NCI-H2196 treated with DMSO at 0.1 percent for 48 hours (cell line): ENCODE measurements around the gene COL10A1.

Experiments
- DNase-seq: peaks from one replicate; lab custom pipeline; 2025; ENCODE audit not compliant: unreplicated experiment; lab: John Stamatoyannopoulos, UW

The COL10A1 gene

DNA sequence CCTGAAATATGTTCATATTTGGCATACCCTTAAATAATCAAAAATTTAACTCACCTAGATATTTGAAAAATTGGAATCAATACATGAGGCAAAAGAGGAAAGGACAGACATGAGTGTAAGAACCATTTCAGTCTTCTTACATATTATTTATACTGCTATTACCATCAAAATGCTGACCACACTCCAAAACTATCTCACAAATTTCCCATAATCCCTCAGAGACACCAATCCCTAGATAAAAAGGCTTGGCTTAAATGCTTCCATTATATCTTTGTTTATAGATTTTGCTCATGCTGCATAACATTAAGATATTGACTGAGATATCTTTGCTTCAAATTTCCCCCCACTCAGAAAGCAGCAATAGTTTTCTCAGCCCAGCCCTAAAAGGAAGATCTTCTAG lies 37.0 kb downstream of the COL10A1 start:
- no peak for DNase-seq

DNA sequence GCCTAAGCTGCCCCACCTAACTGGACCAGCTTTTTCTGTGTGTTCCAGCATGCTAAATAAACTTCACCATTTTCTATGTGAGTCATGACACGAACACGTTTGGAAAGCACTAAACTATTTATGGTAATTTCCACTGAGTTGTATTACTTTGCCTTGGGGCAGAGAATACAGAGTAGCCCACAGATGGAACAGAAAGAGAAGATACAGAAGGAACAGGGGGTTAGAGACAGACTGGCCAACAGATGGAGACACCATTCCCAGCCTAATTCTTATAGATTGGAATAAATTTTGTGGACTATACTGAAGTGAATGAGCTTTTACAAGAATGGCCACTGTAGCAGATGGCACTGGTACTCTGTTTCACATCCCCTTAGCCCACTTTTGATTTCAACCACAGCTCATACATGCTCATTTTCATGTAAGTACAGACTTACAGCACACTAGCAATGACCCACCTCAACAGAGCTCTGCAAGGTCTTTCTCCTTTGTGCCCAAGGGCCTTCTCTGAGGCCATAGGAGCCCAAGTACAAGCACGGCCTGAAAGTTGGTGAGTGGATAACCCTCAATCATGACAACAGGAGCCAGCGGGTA lies 38.4 kb downstream of the COL10A1 start:
- no peak for DNase-seq

DNA sequence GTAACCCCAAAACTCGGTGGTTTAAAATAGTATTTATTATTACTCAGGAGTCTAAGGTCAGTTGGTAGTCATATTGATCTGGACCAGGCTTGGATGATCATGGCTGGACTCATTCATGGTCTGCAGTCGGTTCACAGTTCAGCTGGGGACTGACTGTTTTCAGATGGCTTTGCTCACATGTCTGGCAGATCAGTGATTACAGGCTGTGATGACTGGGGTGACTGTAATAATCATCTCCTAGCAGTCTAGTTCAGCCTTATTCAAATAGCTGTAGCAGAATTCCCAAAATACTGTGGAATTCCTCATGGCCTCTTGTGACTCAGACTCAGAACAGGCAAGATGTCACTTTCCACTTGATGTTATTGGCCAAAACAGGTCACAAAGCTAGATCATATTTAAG lies 41.6 kb downstream of the COL10A1 start:
- DNase-seq: no peak

DNA sequence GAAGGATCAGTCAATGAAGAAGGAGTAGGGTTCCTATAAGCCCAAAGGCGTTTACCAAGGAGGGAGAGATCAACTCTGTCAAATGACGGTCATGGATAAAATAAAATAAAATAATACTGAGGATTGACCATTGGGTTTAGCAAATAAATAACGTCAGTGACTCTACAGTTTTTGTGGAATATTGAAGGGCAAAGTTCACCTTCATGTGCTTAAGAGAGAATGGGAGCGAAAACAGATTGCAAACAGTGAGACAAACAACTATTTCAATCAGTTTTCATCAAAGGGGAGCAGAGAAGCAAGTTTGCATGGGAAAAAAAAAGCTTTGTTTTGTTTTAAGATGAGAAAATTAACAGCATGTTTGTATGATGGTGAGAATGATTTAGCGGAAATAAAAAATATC lies 42.9 kb downstream of the COL10A1 start:
- DNase-seq: no peak

DNA sequence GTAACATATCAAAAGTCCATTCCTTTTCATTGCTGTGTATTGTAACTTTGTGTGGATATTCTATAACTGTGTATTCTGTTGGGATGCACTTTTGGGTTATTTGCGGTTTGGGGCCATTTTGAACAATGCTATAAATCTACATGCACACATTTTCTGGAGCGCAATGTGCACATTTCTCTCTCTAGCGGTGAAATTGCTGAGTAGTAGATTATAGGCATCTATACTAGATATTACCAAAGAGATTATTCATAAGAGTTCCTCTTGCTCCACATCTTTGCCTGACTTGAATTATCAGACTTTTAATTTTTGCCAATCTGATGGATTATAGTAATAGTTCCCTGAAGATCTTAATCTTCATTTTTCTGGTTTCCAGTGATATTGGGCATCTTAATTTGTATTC lies 47.0 kb downstream of the COL10A1 start:
- DNase-seq: no peak

DNA sequence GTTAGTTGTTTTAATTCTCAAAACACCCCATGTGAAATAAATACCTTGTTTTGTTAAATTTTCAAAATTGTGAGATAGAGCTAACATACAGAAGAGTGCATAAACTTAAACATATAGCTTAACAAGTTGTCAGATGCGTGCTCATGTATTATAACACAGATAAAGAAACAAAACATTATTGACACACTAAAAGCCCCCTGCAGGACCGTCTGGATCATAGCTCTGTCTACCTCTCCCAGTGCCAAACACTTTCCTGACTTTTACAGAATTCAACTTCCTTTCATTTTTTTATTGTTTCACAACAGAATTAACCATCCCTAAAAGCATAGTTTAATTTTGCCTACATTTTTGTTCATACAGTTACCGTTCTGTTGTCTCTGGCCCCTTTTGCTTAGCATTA lies 47.4 kb downstream of the COL10A1 start:
- DNase-seq: no peak

DNA sequence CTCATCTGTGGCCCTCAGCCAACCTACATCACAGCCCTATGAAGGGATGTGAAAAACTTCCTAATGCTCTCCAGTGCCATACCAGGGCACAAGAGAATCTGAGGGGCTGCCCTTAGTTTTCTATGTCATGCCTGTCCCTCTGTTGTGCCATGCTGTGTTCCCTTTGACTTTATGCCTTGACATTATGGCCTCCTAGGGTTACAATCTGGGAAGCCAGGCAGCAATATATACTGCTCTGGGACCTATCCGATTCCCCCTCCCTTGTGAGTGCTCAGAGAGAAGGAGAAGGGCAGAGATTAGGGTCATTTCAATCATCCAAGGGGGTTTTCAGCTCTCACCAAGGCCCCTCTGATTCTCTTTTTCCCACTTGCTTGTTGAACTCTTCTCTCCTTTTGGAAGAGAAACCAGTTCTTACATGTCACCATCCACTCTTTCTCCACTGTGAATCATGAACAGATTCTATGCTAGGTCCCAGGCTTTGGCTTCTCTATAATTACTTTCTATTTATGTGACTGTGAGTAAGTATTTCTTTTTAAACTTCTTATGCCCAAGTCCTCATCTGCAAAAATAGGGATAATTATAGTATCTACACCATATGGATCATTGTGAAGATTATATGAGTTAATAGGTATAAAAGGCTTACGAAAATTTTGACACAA lies 51.1 kb downstream of the COL10A1 start:
- no peak for DNase-seq

DNA sequence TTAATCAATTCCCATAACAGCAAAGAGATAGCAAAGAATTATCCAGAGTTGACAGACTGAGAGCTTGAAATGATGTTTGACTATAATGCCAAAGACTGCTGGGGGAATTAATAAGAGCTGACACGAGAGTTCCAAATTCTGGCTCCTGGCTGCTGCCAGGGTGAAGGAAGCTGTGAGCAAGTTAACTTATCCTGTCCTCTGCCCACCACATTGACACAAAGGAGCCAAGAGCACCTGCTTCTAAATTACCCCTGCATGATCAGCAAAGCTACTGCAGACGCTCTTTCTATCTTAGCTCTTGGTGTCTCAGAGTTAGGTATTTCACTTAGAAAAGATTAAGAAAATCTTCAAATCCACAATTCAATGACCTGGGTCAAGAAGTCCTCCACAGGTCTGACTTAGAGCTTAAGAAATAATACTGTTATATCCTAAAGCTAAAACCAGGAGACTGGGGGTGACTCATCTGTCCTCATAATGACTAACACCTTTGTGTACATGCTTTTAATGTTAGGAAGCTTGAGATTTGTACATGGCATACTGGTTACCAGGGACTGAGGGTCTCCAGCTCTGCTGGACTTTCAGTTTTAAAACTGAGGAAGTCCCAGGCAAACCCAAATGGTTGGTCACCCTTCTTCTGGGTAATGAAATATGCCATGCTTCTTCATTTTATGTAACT lies 52.0 kb downstream of the COL10A1 start:
- DNase-seq: no peak

DNA sequence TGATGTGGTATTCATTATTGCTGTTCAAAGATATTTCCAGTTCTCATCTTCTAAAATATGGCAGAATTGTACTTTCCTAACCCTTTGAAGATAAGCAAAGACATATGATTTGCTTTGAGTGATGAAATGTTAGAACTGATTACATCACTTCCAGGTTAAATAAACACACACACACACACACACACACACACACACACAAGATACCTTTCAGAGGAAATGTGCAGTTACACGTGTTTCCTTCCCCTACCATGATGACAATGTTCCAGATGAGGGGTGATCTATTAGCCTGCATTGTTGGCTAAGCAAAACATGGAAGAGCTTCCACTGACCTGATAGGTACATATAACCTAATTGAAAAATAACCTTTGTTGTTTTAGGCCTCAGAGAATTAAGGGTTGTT lies 53.6 kb downstream of the COL10A1 start:
- DNase-seq: no peak

DNA sequence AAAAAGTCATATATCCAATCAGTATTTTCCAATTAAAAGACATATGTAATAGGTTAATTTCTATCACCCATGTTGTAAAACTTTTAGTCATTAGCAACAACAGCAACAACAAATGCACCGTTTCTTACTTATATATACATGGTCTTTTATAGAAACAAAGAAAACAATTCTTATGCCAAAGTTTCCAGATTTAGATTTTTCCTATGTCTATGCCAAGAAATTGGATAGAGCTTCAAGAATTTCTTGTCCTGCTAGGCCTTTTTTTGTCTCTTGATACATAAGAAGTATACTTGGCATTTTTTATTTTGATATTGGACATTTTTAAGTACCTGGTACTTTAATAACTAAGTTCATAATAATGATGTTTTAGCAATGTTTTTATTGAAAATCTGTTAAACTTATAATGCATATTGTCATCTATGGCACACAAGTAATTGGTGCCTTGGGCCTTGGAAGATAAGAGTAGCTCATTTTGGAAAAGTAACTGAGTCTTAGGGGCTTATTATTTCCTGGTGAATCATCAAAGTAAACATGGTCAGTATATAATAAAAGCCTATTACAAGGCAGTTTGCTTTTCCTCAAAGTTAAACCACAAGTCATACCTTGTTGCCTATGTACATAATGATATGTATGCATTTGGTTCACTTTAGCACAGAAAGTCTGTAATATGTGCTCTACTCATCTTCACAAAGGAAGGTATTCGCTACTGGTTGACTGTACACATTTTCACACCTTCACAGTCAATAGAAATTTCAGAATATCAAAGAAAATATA lies 55.1 kb downstream of the COL10A1 start:
- no peak for DNase-seq

DNA sequence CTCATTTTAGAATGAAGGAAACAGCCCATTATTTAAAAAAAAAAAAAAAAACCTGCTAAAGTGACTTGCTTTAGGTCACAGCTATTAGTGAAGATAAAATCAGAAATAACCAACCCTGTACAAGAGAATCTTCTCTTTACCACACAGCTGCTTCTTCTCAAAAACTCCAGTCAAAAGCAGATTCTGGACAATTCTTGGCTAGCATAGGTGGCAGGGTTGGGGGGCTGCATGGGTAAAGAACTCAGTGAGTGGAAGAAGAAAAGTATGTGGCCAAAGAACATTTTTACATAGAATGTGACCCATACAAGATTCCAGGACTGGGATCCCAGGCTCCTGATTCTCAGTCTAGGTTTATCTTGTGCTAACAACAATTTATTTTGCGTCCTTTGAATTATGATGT lies 55.8 kb downstream of the COL10A1 start:
- no peak for DNase-seq
